ENCODE measurements around the gene SCRN1.

DNA sequence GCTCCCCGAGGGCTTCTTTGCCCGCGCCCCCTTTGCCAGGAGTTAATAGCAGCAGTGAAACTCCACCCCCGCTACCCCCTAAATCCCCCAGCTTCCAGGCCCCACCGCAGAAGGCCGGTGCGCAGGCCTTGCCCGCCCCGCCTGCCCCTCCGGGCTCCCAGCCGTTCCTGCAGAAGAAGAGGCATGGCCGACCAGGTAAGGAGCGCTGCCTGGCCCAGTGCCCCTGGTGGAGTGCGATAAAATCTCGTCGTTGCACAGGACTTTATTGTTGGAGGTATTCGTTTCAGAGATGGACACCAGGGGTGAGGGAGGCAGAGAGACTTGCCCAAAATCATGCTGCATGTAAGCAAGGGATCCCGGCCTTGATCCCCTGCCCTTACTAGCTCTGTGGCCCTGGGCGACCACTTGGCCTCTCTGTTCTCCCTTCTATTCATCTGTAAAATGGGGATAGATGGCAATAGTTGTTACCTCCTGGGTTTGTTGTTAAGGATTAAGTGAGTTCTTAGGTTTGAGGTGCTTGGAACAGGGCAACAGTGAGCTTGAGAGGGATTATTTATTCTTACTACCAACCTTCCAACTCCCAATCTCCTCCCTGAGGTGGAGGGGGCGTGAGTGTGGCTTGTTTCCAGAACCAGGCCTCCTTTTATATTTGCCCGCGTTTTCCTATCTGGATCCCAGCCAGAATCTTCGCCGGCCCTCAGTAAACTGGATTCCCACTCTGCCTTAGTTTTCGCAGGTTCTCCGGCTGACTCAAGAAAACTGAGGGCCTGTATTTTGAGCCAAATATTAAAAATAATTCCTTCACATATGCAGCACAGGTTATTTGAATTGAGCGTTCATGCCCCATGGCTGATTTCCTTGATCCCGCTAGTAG, 105.0 kb downstream of the SCRN1 start:
- TF ChIP-seq POLR2A (IDR thresholded peaks at IDR 0.05; ENCODE audit: low read depth, low read length) (no peak), POLR2AphosphoS5 (IDR thresholded peaks at IDR 0.05; ENCODE audit: low read depth, low read length) (no peak), TAF1 (IDR thresholded peaks at IDR 0.05; ENCODE audit: low read depth, low read length) (no peak)

Data from GM12891 (cell line).